ENCODE results near the gene STK32B. TPM values are rescaled to one million over a fixed set of nuclear protein-coding genes. Genes with fewer than 3 reads are reported as not detected.
A peak's percentile ranks its signal among the peaks of the same experiment; 100 is the strongest.

Gene STK32B
- total and polyA plus RNA-seq, 9 of the 15 experiments (the other 6 are each of a cell fraction or from before 2014, with no cell fraction given): 0.03 to 0.20 (median 0.07) TPM; not detected in 2

- TF ChIP-seq MYBL2 (IDR thresholded peaks at IDR 0.05; ENCODE audit: low read depth) (no peak), MYBL2 (CRISPR knock-in tag; IDR thresholded peaks at IDR 0.05; ENCODE audit: borderline replicate concordance) (no peak), GATAD2A (IDR thresholded peaks at IDR 0.05) (no peak), CCNT2 (IDR thresholded peaks at IDR 0.05; ENCODE audit: borderline replicate concordance, extremely low read depth, insufficient read length, low read depth, low read length) (no peak), E4F1 (CRISPR knock-in tag; IDR thresholded peaks at IDR 0.05; ENCODE audit: borderline replicate concordance) (no peak), ZNF75A (CRISPR knock-in tag; IDR thresholded peaks at IDR 0.05) (no peak), SP2 (IDR thresholded peaks at IDR 0.05; ENCODE audit: extremely low read depth, low read depth, low read length, poor library complexity, severe bottlenecking) (no peak), MEF2A (IDR thresholded peaks at IDR 0.05; ENCODE audit: control insufficient read depth, low read depth, low read length) (no peak), LEF1 (IDR thresholded peaks at IDR 0.05) (peak; percentile 83), HNRNPUL1 (IDR thresholded peaks at IDR 0.05; ENCODE audit: low read length) (no peak), ZNF444 (CRISPR knock-in tag; IDR thresholded peaks at IDR 0.05) (no peak), DEAF1 (CRISPR knock-in tag; IDR thresholded peaks at IDR 0.05) (no peak), ZNF696 (CRISPR knock-in tag; conservative IDR thresholded peaks at IDR 0.05) (no peak), ZNF133 (CRISPR knock-in tag; IDR thresholded peaks at IDR 0.05) (no peak), EZH2 (IDR thresholded peaks at IDR 0.05; ENCODE audit: borderline replicate concordance, low read depth, low read length) (no peak), SMAD3 (CRISPR knock-in tag; conservative IDR thresholded peaks at IDR 0.05) (no peak), KDM2B (CRISPR knock-in tag; IDR thresholded peaks at IDR 0.05) (no peak), MIER1 (IDR thresholded peaks at IDR 0.05; ENCODE audit: low read depth) (no peak), SMARCC2 (IDR thresholded peaks at IDR 0.05; ENCODE audit: low read depth) (peak; percentile 81), ZNF140 (CRISPR knock-in tag; IDR thresholded peaks at IDR 0.05) (no peak), HMGN3 (IDR thresholded peaks at IDR 0.05; ENCODE audit: borderline replicate concordance, extremely low read depth, insufficient read length, low read depth, low read length) (no peak), PHF20 (IDR thresholded peaks at IDR 0.05; ENCODE audit: partially characterized antibody) (no peak), ETV1 (tag; conservative IDR thresholded peaks at IDR 0.05; ENCODE audit: low read depth) (no peak), CGGBP1 (CRISPR knock-in tag; IDR thresholded peaks at IDR 0.05) (no peak), EHMT2 (IDR thresholded peaks at IDR 0.05) (no peak)
- TF ChIP-seq, protein P1, sequence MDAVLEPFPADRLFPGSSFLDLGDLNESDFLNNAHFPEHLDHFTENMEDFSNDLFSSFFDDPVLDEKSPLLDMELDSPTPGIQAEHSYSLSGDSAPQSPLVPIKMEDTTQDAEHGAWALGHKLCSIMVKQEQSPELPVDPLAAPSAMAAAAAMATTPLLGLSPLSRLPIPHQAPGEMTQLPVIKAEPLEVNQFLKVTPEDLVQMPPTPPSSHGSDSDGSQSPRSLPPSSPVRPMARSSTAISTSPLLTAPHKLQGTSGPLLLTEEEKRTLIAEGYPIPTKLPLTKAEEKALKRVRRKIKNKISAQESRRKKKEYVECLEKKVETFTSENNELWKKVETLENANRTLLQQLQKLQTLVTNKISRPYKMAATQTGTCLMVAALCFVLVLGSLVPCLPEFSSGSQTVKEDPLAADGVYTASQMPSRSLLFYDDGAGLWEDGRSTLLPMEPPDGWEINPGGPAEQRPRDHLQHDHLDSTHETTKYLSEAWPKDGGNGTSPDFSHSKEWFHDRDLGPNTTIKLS (IDR thresholded peaks at IDR 0.05; ENCODE audit: borderline replicate concordance, low read depth): no peak
Measured at GRCh38 chr4:5036239-5036638, 15.0 kb upstream of the STK32B start (continued).
